ENCODE results near the gene SUCO. TPM values are rescaled to one million over a fixed set of nuclear protein-coding genes. Genes with fewer than 3 reads are reported as not detected.

The SUCO gene
- total RNA-seq, 1 donor = 144 TPM

DNA sequence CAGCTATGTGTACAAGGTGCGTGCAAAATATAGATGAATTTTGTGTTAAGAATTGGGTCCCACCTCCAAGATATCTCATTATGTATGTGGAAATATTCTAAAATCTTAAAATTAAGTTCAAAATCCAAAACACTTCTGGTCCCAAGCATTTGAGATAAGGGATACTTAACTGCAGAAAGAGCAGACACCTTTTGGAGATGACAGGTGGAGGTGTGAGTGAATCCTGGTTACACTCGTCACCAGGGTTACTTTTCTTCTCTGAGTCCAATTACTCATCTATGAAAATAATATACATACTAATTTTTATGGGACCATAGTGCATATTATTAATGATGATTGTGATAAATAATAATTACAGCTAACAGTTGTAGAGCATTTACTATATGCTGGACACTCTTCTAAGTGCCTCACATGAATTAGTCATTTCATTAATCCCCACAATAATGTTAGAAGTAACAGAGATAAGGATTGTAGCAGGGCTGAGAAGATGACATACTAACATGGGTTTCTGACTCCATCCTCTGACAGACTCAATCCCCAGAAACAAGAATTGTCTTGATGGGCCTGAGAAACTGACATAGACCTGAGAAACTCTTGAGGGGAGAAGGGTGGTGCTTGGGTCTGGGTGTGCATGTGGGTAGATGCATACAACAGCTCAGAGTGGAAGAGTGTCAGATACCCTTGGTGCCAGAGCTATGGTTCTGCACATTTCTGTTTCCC lies 117.7 kb downstream of the SUCO start:
- H3K4me3 ChIP-seq (ENCODE audit: low read length) = no peak overlapping the region

DNA sequence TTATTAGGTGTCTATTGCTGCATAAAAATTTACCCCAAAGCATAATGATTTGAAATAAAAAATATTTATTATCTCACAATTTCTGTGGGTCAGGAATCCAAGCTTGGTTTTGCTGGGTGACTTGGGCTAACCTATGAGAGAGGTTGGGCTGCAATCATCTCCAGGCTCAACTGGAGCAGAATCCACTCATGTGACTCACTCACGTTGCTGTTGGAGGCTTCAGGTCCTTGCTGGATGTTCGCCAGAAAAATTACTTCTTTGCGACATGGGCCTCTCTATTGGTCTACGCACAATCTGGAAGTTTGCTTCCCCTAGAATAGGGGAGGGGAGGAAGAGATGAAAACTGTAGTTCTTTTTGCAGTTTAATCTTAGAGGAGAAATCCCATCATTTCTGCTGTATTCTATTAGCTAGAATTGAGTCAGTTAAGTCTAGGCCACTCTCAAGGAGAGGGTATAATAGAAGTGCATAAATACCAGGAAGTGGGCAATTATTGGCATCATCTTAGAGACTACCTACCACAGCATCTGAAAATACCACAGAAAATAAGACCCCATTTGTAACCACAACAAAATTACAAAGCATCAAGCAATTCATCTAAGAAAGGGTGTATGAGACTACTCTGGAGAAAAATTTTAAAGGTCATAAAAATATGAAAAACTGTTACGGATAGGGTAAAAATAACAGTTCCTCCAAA lies 120.2 kb downstream of the SUCO start:
- H3K4me1 ChIP-seq (ENCODE audit: insufficient read depth, low read length) = peaks cover under 1% of the 10 kb centered on the region
- H3K9me3 ChIP-seq (ENCODE audit: low read depth, low read length) = no peaks in the 10 kb centered on the region
- H3K27me3 ChIP-seq (ENCODE audit: insufficient read depth, low read length) = no peaks in the 10 kb centered on the region
- no peak overlapping the region for H3K4me3 ChIP-seq (ENCODE audit: low read length)

More for the DNA sequence above, 117.7 kb downstream of the SUCO start:
- Histone ChIP-seq H3K9me3 (ENCODE audit: low read depth, low read length) (no peaks in the 10 kb centered on the region), H3K4me1 (ENCODE audit: insufficient read depth, low read length) (peaks cover 12% of the 10 kb centered on the region), H3K27me3 (ENCODE audit: insufficient read depth, low read length) (no peaks in the 10 kb centered on the region)

DNA sequence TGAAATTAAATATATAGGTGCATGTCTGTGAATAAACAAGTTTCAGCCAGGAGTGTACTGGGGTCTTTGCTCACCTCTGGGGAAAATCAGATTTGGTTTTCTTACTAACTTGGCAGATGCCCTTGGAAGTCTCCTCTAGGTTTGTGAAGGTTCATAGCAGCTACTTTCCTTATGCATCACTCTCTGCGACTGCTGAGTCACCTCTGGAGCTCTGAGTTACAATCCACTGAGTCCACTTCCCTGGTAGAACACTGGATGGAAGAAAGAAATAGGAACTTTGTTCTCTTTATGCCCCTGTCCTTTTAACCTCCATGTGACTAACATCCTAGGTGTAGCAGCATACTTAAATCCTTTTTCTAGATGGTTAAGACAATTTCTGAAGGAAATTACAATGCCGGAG lies 121.6 kb downstream of the SUCO start:
- H3K4me1 ChIP-seq (ENCODE audit: insufficient read depth, low read length) = peaks cover 8% of the 10 kb centered on the region
- H3K4me3 ChIP-seq (ENCODE audit: low read length) = no peak overlapping the region
- no peaks in the 10 kb centered on the region for H3K27me3 ChIP-seq (ENCODE audit: insufficient read depth, low read length)
- H3K9me3 ChIP-seq (ENCODE audit: low read depth, low read length) = no peaks in the 10 kb centered on the region

DNA sequence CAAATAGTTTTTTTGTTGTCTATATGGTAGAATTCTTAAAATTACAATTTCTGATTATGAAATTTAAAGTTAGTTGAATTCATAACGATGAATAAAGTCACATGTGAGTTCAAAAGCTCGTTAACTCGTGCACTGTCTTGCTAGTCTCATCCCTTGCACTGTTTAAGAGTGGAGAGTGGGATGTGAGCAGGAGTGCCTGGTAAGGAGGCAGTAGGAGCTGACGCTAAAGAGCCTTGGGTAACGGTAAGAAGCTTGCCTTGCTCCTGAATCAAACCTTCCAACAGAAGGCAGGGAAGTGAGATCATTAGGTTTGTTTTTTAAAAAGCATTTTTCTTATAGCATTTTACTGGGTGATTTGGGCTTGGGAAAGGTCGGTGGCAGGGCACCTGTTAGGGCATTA lies 123.6 kb downstream of the SUCO start:
- Histone ChIP-seq H3K4me3 (ENCODE audit: low read length) (no peak overlapping the region), H3K4me1 (ENCODE audit: insufficient read depth, low read length) (peaks cover 8% of the 10 kb centered on the region)

DNA sequence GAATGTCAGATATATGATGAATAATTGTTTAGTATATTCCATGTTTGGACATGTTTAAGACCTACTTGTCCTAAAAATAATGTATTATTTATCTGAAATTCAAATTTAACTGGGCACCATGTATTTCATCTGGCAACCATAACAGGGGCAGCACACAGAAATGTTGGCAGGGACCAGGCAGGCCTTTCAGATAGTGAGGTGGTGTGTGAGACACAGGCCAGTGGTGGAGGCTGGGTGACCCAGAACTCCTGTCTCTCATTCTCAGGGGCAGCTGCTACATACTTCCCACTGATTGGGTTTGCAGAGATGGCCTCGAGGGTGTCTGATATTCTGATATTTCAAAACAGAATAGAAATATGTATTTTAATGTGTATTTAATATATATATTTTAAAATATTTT lies 124.6 kb downstream of the SUCO start:
- no peaks in the 10 kb centered on the region for H3K27me3 ChIP-seq (ENCODE audit: insufficient read depth, low read length)
- no peak overlapping the region for H3K4me3 ChIP-seq (ENCODE audit: low read length)
- peaks cover 13% of the 10 kb centered on the region for H3K4me1 ChIP-seq (ENCODE audit: insufficient read depth, low read length)
- no peaks in the 10 kb centered on the region for H3K9me3 ChIP-seq (ENCODE audit: low read depth, low read length)

More for the DNA sequence above, 123.6 kb downstream of the SUCO start:
- Histone ChIP-seq H3K9me3 (ENCODE audit: low read depth, low read length) (no peaks in the 10 kb centered on the region), H3K27me3 (ENCODE audit: insufficient read depth, low read length) (no peaks in the 10 kb centered on the region)

DNA sequence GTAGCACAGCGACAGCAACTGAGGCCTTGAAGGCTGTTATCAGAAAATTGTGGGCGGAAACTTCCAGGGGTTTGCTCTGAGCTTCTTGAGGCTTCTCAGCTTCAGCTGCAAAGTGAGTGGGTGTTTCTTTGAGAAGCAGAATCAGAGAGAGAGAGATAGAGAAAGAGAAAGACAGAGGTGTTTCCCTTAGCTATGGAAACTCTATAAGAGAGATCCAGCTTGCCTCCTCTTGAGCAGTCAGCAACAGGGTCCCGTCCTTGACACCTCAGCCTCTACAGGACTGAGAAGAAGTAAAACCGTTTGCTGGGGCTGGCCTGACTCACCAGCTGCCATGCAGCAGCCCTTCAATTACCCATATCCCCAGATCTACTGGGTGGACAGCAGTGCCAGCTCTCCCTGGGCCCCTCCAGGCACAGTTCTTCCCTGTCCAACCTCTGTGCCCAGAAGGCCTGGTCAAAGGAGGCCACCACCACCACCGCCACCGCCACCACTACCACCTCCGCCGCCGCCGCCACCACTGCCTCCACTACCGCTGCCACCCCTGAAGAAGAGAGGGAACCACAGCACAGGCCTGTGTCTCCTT lies 126.0 kb downstream of the SUCO start, which contains the start of gene FASLG:
FASLG (plus strand) TSS at position 233 of the 583 bp plus-strand sequence; CDS start at position 332, 99 bp downstream.
- no peaks in the 10 kb centered on the region for H3K9me3 ChIP-seq (ENCODE audit: low read depth, low read length)
- H3K4me3 ChIP-seq (ENCODE audit: low read length) = peak within 1 kb of the TSS; percentile 43
- no peaks in the 10 kb centered on the region for H3K27me3 ChIP-seq (ENCODE audit: insufficient read depth, low read length)
- H3K4me1 ChIP-seq (ENCODE audit: insufficient read depth, low read length) = peaks cover 24% of the 10 kb centered on the region

DNA sequence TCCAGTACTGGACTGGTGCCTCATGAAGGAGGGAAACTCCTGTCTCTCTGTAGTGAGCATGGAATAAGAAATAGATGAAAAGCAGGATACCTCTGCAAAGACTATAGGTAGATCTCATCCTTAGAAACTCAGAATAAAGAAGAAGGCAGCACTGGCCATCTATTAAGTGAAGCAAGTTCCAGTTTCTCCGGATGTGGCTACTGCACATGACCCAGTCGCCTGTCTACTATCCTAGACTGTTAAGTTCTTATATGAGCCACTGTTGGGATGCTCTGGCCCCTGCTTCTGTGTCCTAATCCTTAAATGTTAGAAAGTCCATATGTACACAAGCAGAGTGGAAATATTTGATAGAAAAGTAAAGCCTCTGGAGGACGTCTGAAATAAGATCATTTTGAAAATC lies 128.2 kb downstream of the SUCO start:
- peak overlapping the region; percentile 43 for H3K4me3 ChIP-seq (ENCODE audit: low read length)
- no peaks in the 10 kb centered on the region for H3K9me3 ChIP-seq (ENCODE audit: low read depth, low read length)
- H3K4me1 ChIP-seq (ENCODE audit: insufficient read depth, low read length) = peaks cover 24% of the 10 kb centered on the region
- H3K27me3 ChIP-seq (ENCODE audit: insufficient read depth, low read length) = no peaks in the 10 kb centered on the region

Other genes with a start within 250 kb of the SUCO start
- not detected for gene C1orf105, start 112.5 kb upstream of the SUCO start, total RNA-seq
- gene PIGC, start 89.1 kb upstream of the SUCO start, total RNA-seq = 46.4 TPM
- gene FASLG, start 126.0 kb downstream of the SUCO start, total RNA-seq = 1.4 TPM